ENCODE results near the gene CRY2.

DNA sequence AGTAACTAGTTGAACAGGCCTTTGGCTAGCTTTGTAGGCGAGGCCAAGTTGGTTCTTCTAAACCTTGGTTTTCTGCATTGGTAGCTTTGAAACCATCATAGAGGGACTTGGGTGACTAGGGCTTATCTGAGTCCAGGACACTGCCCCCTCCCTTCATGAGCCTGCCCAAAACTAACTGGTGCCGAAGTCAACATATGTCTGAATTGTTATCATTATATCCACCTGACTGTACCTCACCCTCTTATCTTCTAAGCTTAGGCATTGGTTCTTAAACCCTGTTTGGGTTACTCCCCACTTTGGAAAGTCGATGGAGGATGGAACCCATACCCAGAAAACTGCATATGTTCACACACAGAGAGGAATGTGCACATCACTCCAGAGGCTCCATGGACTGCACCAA, 30.6 kb downstream of the CRY2 start:
- TF ChIP-seq, protein P1, sequence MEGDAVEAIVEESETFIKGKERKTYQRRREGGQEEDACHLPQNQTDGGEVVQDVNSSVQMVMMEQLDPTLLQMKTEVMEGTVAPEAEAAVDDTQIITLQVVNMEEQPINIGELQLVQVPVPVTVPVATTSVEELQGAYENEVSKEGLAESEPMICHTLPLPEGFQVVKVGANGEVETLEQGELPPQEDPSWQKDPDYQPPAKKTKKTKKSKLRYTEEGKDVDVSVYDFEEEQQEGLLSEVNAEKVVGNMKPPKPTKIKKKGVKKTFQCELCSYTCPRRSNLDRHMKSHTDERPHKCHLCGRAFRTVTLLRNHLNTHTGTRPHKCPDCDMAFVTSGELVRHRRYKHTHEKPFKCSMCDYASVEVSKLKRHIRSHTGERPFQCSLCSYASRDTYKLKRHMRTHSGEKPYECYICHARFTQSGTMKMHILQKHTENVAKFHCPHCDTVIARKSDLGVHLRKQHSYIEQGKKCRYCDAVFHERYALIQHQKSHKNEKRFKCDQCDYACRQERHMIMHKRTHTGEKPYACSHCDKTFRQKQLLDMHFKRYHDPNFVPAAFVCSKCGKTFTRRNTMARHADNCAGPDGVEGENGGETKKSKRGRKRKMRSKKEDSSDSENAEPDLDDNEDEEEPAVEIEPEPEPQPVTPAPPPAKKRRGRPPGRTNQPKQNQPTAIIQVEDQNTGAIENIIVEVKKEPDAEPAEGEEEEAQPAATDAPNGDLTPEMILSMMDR (conservative IDR thresholded peaks at IDR 0.05 in 1 of 2, IDR thresholded peaks at IDR 0.05 in 1 of 2; ENCODE audit: extremely low read depth in 1 of 2, insufficient read depth in 1 of 2, low read depth in 1 of 2, low read length in 2 of 2), result no peak
- TF ChIP-seq EZH2 (IDR thresholded peaks at IDR 0.05; ENCODE audit: borderline replicate concordance, low read length), result no peak
